Neural progenitor cell (in vitro differentiated cells): Measurements from ENCODE around the gene PEAR1.

Experiments used
- EZH2phosphoT487 ChIP-seq: fragments of 200-600 bp; sonication (generic); IDR thresholded peaks from 2 replicates; pipeline ENCODE4 v1.6.1; 2017; ENCODE audit warnings: antibody characterized with exemption
- TF ChIP-seq, protein P1 (sequence below): fragments of 200-600 bp; sonication (generic); IDR thresholded peaks from 2 replicates; pipeline ENCODE4 v1.5.1; 2017; ENCODE audit warnings: antibody characterized with exemption, mild to moderate bottlenecking

DNA sequence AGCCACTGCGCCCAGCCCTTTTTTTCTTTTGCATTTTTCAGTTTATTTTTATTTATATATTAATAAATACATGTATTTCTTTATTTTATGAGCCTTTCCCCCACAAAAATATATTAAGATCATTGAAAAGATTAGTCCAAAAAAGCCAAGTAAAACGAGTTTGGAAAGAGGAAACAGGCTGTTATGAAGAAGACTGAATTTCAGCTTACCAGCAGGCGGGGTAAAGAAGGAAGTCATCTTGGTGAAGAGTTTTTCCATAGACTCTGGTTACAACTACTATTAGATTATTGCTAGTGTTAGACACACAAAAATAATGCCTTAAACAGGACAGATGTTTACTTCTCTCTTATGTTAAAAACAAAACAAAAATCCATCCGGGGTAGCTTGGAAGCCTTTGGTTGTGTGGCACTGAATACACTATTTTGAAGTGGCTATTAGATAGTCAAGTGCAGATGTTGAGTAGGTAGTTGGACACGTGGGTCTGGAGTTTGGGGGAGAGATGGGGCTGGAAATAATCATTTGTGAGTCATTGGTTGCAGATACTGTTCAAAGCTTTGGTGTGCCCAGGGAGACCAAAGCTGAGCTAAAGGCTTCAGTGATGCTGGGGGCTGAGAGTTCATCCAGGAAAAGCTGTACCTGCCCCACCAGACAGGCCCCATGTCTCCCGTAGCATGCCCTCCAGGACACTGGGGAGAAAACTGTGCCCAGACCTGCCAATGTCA lies 18.2 kb downstream of the PEAR1 start:
- TF ChIP-seq, protein P1, sequence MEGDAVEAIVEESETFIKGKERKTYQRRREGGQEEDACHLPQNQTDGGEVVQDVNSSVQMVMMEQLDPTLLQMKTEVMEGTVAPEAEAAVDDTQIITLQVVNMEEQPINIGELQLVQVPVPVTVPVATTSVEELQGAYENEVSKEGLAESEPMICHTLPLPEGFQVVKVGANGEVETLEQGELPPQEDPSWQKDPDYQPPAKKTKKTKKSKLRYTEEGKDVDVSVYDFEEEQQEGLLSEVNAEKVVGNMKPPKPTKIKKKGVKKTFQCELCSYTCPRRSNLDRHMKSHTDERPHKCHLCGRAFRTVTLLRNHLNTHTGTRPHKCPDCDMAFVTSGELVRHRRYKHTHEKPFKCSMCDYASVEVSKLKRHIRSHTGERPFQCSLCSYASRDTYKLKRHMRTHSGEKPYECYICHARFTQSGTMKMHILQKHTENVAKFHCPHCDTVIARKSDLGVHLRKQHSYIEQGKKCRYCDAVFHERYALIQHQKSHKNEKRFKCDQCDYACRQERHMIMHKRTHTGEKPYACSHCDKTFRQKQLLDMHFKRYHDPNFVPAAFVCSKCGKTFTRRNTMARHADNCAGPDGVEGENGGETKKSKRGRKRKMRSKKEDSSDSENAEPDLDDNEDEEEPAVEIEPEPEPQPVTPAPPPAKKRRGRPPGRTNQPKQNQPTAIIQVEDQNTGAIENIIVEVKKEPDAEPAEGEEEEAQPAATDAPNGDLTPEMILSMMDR = no peak
- TF ChIP-seq EZH2phosphoT487 = no peak
